Esophagus muscularis mucosa (tissue), 3 donors: ENCODE data around the gene TC2N.

ENCODE experiments used
- CTCF ChIP-seq, 3 experiments: fragments of 200-600 bp in 2 of 3; fragments of 450-650 bp in 1 of 3; sonication (generic) in 2 of 3; IDR thresholded peaks; one replicate each; pipeline ENCODE4 v1.5.1; 2017 to 2019; ENCODE audit warnings: antibody characterized with exemption in 3 of 3, mild to moderate bottlenecking in 2 of 3, moderate library complexity in 1 of 3
- POLR2A ChIP-seq: fragments of 450-650 bp; IDR thresholded peaks from one replicate; pipeline ENCODE4 v1.6.1; 2017; ENCODE audit warnings: antibody characterized with exemption, moderate library complexity, mild to moderate bottlenecking, low read depth
- POLR2AphosphoS5 ChIP-seq, 2 donors: sonication (generic); formaldehyde crosslinking; IDR thresholded peaks; one replicate each; pipeline ENCODE4 v1.6.1; 2017; ENCODE audit warnings: antibody characterized with exemption in 2 of 2

GRCh38 chr14:91888641-91889476, 21.5 kb upstream of the TC2N start:
- TF ChIP-seq POLR2A = no peak
- TF ChIP-seq CTCF (IDR thresholded peaks at IDR 0.05) = no peak
- no peak for TF ChIP-seq POLR2AphosphoS5 (IDR thresholded peaks at IDR 0.05)
